Activated CD8-positive, alpha-beta memory T cell treated with anti-CD3 and anti-CD28 coated beads, Interleukin-2, amount 10 ng/mL, durations not matched to agents 7 days and 5 days (primary cell): ENCODE results near the gene RLBP1. TPM values are rescaled to one million over a fixed set of nuclear protein-coding genes. Genes with fewer than 3 reads are reported as not detected.
A peak's percentile ranks its signal among the peaks of the same experiment; 100 is the strongest.

Experiments
- ATAC-seq: fragments of 150-1000 bp; cut with Tn5 transposase; one replicate; pipeline ENCODE4 v1.10.0; 2021; ENCODE audit warnings: moderate library complexity
- CTCF ChIA-PET: fragments of 350-600 bp; sonication (Branson Sonifier 250); formaldehyde crosslinking; loops from one replicate; lab custom pipeline; 2021; ENCODE audit warnings: antibody characterized with exemption; lab: Charles Lee
- DNase-seq: peaks from one replicate; pipeline ENCODE4 v3.0.0-alpha.2; 2020
- H3K27ac Mint-ChIP-seq: one replicate; pipeline ENCODE4 v1.8.0; 2021; ENCODE audit warnings: mild to moderate bottlenecking, mixed read lengths
- H3K27me3 Mint-ChIP-seq: one replicate; pipeline ENCODE4 v1.8.0; 2021; ENCODE audit warnings: mixed read lengths
- H3K36me3 Mint-ChIP-seq: one replicate; pipeline ENCODE4 v1.8.0; 2021; ENCODE audit warnings: mild to moderate bottlenecking, mixed read lengths
- H3K4me1 Mint-ChIP-seq: one replicate; pipeline ENCODE4 v1.8.0; 2021; ENCODE audit warnings: mixed read lengths
- H3K4me3 Mint-ChIP-seq: one replicate; pipeline ENCODE4 v1.8.0; 2021; ENCODE audit warnings: mild to moderate bottlenecking, moderate library complexity, mixed read lengths
- H3K9me3 Mint-ChIP-seq: one replicate; pipeline ENCODE4 v1.8.0; 2022; ENCODE audit warnings: low read depth, mixed read lengths
- total RNA-seq, 2 experiments: library from RNA; stranded (reverse); gene quantifications; one replicate each; pipeline ENCODE4 v1.2.3, GENCODE V29; 2021

RLBP1 gene
- total RNA-seq, 2 experiments from 2014 or later = not detected

DNA sequence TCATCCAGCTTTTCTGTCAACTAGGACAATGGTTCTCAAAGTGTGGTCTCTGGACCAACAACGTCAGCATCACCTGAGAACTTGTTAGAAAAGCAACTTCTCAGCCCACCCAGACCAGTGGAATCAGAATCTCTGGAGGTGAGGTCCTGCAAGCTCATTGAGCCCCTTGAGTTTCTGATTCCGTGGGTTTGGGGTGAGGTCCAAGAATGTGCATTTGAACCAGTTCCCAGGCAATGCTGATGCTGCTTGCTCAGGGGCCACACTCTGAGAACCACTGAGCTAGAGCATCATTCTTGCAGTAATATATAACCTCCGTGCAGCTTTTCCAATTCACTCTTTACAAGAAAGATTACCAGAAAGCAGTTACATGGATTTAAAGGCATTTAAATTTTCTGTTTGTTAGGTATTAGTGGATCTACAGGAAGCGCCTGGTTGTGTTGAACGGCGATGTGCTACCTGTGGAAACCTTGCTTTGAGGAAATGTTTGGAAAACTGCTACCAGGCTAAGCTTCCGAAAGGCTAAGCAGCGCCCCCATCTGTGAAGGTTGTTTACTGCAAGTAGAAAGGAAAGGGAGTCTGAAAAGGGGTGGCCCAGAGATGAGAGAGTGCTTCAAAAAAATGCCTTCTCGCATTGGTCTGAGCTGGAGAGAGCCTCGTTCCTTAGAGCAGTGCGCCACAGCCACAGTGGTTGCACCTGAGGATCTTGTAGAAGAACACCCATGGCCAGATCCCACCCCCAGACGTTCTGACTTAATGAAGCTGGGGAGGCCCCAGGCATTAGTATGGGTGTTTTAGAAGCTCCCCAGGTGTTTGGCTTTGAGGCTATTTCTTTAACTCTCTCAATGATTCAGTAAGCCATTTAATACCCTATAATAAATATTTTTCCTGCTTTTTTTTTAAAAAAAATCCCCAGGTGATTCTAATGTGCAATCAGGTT lies 50.0 kb downstream of the RLBP1 start:
- H3K9me3 Mint-ChIP-seq = no peaks in the 10 kb centered on the region
- H3K27ac Mint-ChIP-seq = no peak overlapping the region
- ATAC-seq = no peak
- CTCF ChIA-PET = interaction anchor here (1.0 to 10.5 kb wide), 19 partner anchors 10 to 267 kb away, joined by 3 to 193 read pairs (median 6); partner anchors contain the start of genes ABHD2 and FANCI
- H3K4me1 Mint-ChIP-seq = peaks cover 18% of the 10 kb centered on the region
- peaks cover 6% of the 10 kb centered on the region for H3K36me3 Mint-ChIP-seq
- H3K4me3 Mint-ChIP-seq = no peak overlapping the region
- DNase-seq = peak; percentile 47
- H3K27me3 Mint-ChIP-seq = no peaks in the 10 kb centered on the region

- H3K4me3 Mint-ChIP-seq = no peak overlapping the region
- CTCF ChIA-PET = interaction anchor here (1.0 to 10.5 kb wide), 8 partner anchors 24 to 265 kb away, joined by 3 to 193 read pairs (median 8); no protein-coding TSS in a partner anchor
These were observed 51.0 kb downstream of the RLBP1 start for GRCh38 chr15:89170364-89170763.

GRCh38 chr15:89168316-89168833 lies 53.0 kb downstream of the RLBP1 start:
- CTCF ChIA-PET = interaction anchor here (1.0 to 5.0 kb wide), 8 partner anchors 10 to 264 kb away, joined by 3 to 46 read pairs (median 6); no protein-coding TSS in a partner anchor
- no peak overlapping the region for H3K4me3 Mint-ChIP-seq
- DNase-seq (no peak), ATAC-seq (no peak)
- H3K4me1 Mint-ChIP-seq = peaks cover 18% of the 10 kb centered on the region
- H3K9me3 Mint-ChIP-seq = no peaks in the 10 kb centered on the region
- H3K27me3 Mint-ChIP-seq = no peaks in the 10 kb centered on the region
- peaks cover 5% of the 10 kb centered on the region for H3K36me3 Mint-ChIP-seq
- H3K27ac Mint-ChIP-seq = no peak overlapping the region

More at GRCh38 chr15:89170364-89170763, 51.0 kb downstream of the RLBP1 start:
- DNase-seq = no peak
- H3K36me3 Mint-ChIP-seq = peaks cover 5% of the 10 kb centered on the region
- no peak for ATAC-seq
- no peaks in the 10 kb centered on the region for H3K27me3 Mint-ChIP-seq
- peaks cover 18% of the 10 kb centered on the region for H3K4me1 Mint-ChIP-seq
- H3K27ac Mint-ChIP-seq = no peak overlapping the region
- no peaks in the 10 kb centered on the region for H3K9me3 Mint-ChIP-seq

- Mint-ChIP-seq H3K4me3 (peak overlapping the region; percentile 30), H3K27ac (peak overlapping the region; percentile 73), H3K9me3 (no peaks in the 10 kb centered on the region), H3K27me3 (no peaks in the 10 kb centered on the region), H3K36me3 (peaks cover 5% of the 10 kb centered on the region), H3K4me1 (peaks cover 18% of the 10 kb centered on the region)
- peak; percentile 80 for ATAC-seq
- CTCF ChIA-PET = interaction anchor here (0.9 to 5.0 kb wide), 9 partner anchors 11 to 263 kb away, joined by 3 to 46 read pairs (median 6); no protein-coding TSS in a partner anchor
- peak; percentile 52 for DNase-seq
These were observed 53.9 kb downstream of the RLBP1 start for GRCh38 chr15:89167267-89168176.

- ATAC-seq = no peak
- H3K9me3 Mint-ChIP-seq = no peaks in the 10 kb centered on the region
These were observed 55.7 kb downstream of the RLBP1 start for GRCh38 chr15:89165677-89166076.

DNA sequence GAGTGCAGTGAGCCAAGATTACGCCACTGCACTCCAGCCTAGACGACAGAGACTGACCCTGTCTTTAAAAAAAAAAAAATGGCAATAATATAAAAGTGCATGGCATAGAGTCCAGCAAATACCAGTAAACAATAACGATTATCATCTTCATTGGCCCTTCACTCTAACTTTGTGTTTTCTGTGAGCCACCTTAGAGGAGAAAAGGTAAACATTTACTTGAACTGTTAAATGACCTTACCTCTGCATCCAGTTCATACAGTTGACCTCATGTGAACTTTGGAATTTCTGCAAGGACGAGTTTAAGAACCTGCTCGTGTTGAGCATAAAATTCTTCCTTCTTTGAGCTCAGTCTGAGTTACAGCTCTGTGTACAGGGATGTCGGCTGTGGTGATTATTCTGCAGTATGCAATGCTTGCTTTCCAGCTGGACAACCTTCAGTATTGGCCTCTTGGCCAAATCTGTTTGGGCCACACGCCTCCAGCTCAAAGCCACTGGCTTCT lies 56.6 kb downstream of the RLBP1 start:
- Mint-ChIP-seq H3K4me1 (peaks cover 18% of the 10 kb centered on the region), H3K36me3 (peaks cover 4% of the 10 kb centered on the region), H3K4me3 (no peak overlapping the region), H3K27ac (no peak overlapping the region), H3K27me3 (no peaks in the 10 kb centered on the region), H3K9me3 (no peaks in the 10 kb centered on the region)
- DNase-seq (no peak), ATAC-seq (no peak)
- CTCF ChIA-PET = interaction anchor here (0.8 to 5.0 kb wide), 3 partner anchors 14 to 107 kb away, joined by 4 to 46 read pairs (median 5); no protein-coding TSS in a partner anchor

More at GRCh38 chr15:89165677-89166076, 55.7 kb downstream of the RLBP1 start:
- peaks cover 18% of the 10 kb centered on the region for H3K4me1 Mint-ChIP-seq
- DNase-seq = no peak
- H3K36me3 Mint-ChIP-seq = peaks cover 5% of the 10 kb centered on the region
- H3K27me3 Mint-ChIP-seq = no peaks in the 10 kb centered on the region
- H3K4me3 Mint-ChIP-seq = no peak overlapping the region
- H3K27ac Mint-ChIP-seq = no peak overlapping the region
- CTCF ChIA-PET = interaction anchor here (0.6 to 5.0 kb wide), 4 partner anchors 13 to 188 kb away, joined by 3 to 46 read pairs (median 4); no protein-coding TSS in a partner anchor

DNA sequence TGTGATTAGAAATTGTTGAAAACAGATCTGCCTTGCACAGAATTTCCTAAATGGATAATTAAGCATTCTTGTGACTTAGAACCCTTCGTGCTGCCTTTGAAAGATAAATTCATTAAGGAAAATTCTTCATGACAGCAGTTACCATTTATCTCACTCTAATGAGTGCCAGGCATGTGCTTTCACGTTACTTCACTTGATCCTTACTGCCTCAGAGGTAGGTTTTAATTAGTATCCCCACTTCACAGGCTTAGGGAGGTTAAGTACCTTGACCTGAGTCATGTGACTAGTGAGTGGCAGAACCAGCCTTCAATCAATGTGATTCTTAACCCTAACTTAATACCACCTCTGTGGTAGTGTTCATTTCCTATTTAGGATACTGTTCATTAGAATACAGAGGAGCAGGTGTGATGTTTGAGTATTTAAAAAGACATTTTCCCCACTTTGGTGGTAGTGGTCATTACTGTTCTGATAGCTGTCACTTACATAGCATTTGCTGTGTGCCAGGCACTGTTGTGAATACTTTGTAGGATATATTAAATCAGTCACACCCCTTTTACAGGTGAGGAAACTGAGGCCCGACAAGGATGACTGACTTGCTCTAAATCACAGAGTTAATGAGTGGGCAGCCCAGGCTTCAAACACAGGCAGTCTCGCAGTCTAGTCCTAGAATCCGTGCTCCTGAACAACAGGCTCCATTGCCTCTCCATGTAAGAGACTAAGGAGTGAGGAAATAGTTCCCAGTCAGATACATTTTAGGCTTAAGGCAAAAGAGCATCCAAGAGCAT lies 57.9 kb downstream of the RLBP1 start:
- peaks cover 13% of the 10 kb centered on the region for H3K4me1 Mint-ChIP-seq
- CTCF ChIA-PET = interaction anchor here (1.0 kb wide), 1 partner anchor 14 kb away, joined by 3 read pairs; no protein-coding TSS in a partner anchor
- H3K4me3 Mint-ChIP-seq = no peak overlapping the region
- no peak overlapping the region for H3K27ac Mint-ChIP-seq
- ATAC-seq (no peak), DNase-seq (no peak)
- no peaks in the 10 kb centered on the region for H3K27me3 Mint-ChIP-seq
- no peaks in the 10 kb centered on the region for H3K9me3 Mint-ChIP-seq
- peaks cover 1% of the 10 kb centered on the region for H3K36me3 Mint-ChIP-seq

- Mint-ChIP-seq H3K4me3 (no peak overlapping the region), H3K27me3 (no peaks in the 10 kb centered on the region), H3K27ac (no peak overlapping the region), H3K36me3 (peaks cover 2% of the 10 kb centered on the region), H3K9me3 (no peaks in the 10 kb centered on the region), H3K4me1 (no peaks in the 10 kb centered on the region)
- DNase-seq = no peak
- no peak for ATAC-seq
- CTCF ChIA-PET = interaction anchor here (1.8 kb wide), 1 partner anchor 104 kb away, joined by 4 read pairs; no protein-coding TSS in a partner anchor
These were observed 59.7 kb downstream of the RLBP1 start for GRCh38 chr15:89161666-89162065.

Other genes starting within 250 kb of the RLBP1 start
- 10 to 100 TPM; 53.3 to 58.1 TPM for gene ABHD2, start 133.1 kb downstream of the RLBP1 start, total RNA-seq
- gene FANCI, start 22.4 kb upstream of the RLBP1 start, total RNA-seq = 100 to 1,000 TPM; 206 to 236 TPM
- 100 to 1,000 TPM; 117 to 119 TPM for gene POLG, start 113.2 kb upstream of the RLBP1 start, total RNA-seq